Stimulated activated CD4-positive, alpha-beta T cell treated with anti-CD3 and anti-CD28 coated beads, Interleukin-4, amount 100 ng/mL, for 24 hours (primary cell): ENCODE data around the gene MMADHC.
A peak's percentile ranks its signal among the peaks of the same experiment; 100 is the strongest.
"Not testable (repeated sequence)": the region's sequence is repeated elsewhere in the genome, so short reads cannot be mapped to it uniquely, and the experiment has no call there.

Experiments
- DNase-seq: peaks from one replicate; pipeline ENCODE4 v3.0.0-alpha.2; 2020

The MMADHC gene

DNA sequence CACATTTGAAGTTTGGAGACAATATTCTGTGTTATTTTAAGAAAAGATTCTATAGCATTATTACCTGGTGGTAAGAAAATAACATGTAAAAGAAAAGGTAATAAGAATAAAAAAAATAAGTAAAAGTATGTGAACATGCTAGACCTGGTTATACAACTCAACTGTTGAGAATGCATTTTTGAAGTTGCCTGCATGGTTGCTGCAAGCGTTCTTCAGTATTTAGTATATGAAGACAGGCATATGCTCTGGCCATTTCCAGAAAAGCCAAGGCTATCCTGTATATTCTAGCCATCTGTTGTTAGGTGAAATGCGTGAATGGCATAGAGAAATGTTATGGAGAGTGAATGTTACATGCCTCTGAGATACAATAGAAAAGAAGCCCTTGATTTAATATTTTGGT lies 6.8 kb upstream of the MMADHC start:
- DNase-seq: no peak

DNA sequence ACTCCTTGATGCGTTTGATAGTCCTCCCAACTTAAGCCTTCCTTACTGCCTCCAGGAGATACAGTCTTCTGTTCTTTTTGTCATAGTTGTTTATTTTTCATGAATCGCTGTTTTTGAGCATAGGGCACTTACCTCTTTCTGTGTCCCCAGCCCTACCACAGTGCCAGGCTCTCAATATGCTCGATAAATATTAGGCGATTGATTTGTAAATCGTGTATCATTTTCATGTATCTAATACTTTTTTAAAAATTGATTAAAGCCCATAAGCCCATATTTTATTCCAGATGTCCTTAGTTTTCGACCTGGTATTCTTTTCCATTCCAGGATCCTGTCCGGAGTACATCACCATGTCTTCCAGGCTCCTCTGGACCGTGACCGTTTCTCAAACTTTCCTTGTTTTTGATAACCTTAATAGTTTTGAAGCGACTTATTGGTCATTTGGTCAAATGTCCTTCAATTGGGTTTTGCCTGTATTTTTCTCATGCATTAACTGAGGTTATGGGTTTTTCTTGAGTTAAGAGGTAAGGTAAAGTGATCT lies 444 bp upstream of the MMADHC start:
- no peak for DNase-seq

DNA sequence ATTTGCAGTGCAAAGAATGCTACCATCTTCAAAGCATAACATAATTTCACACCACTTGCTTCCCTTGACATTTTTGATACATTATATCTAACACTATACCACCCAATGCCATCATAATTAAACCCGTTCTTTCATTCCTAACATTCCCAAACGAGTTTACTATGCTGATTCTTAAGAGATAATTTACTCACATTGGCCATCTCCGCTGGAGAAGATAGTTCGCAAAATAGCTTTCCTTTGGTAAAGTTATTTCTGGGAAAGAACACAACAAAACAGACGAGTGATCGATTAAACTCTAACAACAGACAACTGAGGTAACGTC lies 716 bp downstream of the MMADHC start:
- no peak for DNase-seq

DNA sequence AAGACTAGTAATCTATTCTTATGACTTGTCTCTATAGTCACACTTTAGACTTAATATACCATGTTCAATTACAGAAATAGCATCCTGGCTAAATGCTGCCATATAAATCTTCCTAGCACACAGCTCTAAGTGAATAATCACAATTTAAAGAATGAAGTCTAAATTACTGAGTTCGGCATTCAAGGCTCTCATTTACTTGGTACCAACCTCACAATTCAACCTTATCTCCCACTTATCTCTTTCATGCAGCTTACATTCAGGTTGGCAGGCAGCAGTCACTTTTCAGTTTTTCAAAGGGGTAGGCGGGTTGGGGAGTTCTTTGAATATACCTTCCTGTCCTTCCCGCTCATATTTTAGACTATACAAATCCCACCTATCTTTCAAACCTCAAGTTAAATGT lies 1.5 kb downstream of the MMADHC start:
- DNase-seq: no peak

DNA sequence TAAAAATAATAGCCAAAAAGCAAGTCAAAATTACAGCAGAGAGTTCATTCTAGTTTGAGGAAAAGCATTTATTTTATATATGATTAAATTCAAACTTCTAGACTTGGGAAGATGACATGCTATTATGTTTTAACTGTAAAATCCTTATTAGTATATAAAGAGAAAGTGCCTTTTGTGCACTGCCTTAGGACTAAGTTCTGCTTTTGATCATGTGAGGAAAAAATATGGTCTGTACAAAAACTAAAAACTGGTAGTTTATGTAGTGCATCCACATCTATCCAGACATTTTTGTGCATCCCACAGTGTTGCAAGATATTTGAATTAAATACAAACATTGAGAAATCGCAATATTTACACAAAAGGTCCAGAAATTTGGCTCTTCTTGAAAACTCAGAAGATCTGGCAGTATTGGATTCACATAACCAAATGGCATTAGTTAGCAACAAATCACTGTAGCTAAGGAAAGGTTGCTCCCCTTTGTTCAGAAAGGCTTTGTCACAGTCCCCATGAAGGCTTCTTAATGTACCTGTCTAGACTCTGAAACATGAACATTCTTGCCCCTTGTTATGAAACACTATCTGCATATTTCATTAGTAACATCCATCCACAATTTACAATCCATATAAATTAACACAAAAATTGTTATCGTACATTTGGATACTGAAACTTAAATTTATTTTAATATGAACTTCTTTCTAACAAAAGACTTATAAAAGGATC lies 2.2 kb downstream of the MMADHC start:
- no peak for DNase-seq

DNA sequence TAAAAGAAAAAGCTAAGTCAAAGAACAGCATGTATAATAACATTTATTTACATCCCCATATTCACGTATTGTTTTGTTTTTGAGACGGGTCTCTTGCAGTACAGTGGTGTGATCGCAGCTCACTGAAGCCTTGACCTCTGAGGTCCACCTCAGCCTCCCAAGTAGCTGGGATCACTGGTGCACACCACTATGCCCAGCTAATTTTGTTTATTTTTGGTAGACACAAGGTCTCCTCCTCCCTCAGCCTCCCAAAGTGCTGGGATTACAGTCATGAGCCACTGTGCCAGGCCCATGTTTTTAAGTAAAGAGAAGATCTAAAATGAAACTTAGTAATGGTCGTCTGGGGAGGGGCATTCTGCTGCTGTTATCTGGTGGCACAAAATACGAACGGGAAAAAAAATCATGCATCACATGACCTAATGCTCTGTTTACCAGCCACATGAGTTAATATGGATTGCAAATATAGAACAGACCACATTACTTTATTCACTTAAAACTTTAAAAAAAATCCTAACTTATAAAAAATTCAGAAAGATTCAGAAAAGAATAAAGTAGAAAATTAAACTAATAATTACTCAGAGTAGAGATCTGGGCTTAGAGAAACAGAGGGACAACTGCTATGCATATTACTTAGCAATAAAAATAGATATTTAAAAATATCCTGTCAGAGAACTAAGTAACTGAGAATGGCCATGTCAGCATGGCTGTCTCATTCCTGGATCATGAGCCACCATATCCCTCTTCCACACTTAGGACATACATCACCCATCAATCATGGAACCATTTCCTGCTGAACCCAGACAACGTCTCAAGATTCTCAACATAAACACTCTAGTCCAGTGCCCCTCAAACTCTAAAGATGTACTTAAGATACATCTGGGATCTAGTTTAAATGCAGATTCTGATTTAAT lies 7.3 kb downstream of the MMADHC start:
- no peak for DNase-seq

DNA sequence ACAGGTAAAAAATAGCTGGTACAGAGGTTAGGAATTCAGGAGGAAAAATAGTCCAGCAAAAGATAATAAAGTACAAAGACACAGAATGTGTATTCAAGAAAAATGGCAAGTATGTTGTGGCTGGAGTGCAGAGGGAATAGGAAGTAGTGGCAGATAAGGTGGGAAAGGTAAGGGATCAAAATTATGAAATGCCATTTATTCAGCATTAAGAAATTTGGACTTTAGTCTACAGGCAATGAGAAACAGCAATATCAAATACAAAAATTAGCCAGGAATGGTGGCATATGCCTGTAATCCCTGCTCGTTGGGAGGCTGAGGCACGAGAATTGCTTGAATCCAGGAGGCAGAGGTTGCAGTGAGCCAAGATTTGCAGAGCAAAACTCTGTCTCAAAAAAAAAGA lies 10.3 kb downstream of the MMADHC start:
- no peak for DNase-seq

DNA sequence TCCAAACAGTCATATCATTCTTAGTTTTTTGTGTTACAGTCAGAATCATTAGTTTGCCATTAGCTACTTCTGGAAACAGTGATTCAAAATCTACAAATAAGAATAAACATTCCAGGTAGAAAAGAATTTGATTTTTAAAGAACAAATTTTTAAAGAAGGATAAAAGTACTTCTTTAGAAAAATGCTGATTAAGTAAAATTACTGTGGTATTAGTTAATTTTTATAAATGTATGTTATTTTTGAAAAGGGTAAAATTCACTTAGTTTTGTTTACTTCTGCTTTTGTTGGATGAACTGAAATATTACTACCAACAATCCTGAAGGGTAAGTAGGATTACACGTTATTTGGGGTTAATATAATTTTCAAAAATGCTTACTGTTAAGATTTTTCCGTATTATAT lies 11.8 kb downstream of the MMADHC start:
- DNase-seq: no peak

DNA sequence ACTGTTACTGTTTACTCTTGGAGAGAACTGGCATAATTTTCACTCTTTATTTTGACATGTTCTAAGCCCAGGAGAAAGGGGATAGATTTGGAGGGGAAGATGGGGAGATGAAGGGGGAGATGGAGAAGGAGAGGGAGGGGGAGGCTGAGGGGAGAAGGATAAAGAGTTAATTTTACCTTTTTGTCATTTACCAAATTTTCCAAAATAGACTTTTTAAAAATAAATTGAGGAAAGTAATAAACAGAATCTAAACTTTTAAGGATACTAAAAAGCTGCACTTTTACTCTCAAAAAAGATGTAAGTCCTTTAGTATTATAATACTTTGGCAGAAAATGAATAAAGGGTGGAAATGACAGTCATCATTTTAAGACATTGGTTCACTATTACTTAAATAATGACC lies 12.3 kb downstream of the MMADHC start:
- no peak for DNase-seq

DNA sequence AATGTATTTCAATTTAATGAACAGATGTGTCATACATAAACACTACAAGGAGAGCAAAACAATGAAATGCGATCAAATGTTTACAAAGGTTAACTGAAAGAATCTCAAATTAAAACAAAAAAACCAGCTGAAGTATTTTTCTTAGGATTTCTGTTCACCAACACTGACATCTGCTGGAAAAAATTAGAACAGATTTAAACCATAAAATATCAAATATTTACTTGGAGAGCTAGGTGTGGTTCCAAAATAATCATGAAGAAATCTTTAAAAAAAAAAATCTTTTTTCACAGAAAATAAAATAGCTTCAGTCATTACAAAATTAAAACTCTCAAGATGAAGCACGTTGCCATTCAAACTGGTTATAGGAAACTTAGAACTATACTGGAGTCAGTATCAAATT lies 13.8 kb downstream of the MMADHC start:
- DNase-seq: no peak

DNA sequence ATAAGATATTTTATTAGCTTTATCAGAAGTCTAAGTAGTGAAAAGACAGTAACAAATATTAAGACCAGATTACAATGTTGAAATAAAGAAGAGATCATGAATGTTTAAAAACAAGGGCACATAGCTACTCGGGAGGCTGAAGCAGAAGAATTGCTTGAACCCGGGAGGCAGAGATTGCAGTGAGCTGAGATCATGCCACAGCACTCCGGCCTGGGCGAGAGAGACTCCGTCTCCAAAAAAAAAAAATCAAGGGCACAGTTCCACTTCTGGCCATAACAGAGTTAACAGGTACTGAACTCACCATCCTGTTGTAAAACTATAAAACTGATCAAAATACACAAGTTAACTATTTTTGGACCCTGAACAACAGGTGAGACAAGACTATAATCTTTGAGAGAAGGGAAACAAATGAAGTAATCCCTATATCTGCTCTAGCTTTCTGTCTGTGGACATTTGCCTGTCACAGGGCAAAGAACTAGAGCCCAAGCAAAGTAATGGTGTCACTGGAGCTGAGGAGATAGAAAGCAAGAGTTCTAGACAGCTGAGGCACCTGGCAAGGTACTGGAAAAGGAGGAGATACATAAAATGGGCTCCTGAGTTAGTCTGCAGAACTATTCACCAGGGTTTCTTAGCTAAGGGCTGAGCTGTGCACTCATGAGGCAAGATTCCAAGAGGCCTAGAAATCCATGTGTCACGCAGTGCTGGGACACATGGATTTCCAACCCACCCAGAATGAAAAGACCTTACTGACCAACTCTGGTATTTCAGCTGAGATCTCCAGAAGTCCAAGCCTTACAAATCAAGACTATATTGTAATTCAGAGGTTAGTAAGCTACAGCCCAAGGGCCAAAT lies 15.2 kb downstream of the MMADHC start:
- no peak for DNase-seq

DNA sequence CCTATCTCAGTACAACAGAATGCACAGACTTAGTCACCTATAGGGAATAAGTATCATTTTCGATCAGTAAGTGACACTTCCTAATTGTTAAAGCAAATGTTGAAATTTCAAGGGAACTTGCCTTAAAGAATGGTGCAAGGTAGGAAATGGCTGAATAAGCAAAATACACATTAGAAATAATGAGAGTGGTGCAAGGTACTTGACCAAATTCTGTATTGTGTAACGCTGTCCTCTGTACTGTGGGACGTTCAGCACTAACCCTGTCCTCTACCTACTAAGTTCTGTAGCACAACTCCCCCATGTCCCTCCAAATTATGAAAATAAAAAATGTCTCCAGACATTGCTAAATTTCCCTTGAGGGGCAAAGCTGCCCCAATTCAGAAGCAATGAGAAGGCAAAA lies 19.4 kb downstream of the MMADHC start:
- no peak for DNase-seq

DNA sequence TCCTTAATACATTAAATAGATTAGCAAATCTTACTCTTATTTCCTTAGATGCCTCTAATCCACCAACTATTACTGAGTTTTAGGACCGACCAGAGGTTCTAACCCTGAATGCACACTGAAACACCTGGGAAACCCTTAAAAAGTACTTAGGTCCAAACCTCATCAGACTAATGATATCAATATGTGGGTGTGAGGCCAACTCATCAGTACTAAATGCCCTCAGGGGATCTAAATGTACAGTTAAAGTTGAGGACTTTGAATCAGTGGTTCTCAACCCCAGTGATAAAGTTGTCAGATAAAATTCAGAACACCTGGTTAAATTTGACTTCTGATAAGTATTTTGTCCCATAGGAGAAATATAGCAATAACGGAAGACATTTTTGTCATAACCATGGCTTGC lies 20.9 kb downstream of the MMADHC start:
- DNase-seq: no peak

DNA sequence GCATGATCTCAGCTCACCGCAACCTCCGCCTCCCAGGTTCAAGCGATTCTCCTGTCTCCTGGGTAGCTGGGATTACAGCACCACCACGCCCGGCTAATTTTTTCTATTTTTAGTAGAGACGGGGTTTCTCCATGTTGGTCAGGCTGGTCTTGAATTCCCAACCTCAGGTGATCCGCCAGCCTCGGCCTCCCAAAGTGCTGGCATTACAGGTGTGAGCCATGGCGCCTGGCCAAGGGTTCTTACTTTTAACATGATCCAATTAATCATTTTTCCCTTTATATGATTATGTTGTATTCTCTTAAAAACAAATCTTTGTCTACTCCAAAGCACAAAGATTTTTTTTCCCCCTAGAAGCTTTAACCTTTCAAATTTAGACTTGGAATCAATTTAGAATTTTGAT lies 21.9 kb downstream of the MMADHC start:
- not testable (repeated sequence) for DNase-seq

DNA sequence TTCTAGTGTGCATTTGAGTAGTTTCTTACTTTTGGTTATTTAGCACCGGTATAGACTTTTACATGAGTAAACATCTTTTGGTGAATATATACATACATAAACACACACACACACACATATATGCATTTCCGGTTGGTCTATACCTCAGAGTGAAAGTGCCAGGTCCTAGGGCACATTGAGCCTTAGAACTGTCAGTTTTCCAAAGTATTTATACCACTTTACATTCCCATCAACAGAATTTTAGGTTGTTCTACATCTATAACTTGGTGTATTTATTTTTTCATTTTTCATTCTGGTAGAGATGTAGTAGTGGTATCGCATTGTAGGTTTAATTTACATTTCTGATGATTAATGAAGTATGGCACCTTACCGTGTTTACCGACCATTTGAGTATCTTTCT lies 22.6 kb downstream of the MMADHC start:
- no peak for DNase-seq

DNA sequence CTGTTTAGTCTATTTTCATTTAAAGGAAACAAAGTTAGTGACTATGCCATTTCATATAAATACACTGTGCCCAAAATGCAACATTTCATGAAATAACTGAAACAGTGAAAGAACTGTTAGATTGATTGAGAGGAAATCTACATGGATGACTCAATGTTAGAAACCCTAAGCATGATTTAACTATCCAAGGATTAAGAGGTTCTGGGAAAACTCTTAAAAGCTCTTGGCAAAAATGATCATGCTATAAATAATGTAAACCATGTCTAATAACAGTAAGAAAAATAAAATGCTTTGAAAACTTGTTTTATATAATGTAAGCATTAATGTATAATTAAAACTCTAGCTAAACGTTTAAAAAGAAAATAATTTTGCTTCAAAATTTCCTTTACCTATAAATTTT lies 23.5 kb downstream of the MMADHC start:
- no peak for DNase-seq

DNA sequence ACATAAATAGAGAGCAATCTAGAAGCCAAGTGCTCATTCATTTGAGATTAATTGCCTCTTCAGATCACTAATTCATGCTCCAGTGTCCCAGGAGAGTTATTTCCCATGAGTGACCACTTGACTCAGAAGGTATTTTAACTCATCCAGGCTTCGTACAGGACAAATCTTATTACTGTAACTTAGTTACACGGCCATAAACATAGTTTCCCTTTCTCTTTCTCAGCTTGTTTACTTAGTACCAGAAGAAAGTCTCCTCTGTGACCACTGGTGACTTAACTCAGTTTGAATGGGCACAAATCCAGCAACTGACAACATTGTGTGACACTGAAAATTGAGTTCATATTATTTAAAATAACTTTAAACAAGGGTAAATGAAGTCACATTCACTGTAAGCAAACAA lies 25.3 kb downstream of the MMADHC start:
- no peak for DNase-seq

DNA sequence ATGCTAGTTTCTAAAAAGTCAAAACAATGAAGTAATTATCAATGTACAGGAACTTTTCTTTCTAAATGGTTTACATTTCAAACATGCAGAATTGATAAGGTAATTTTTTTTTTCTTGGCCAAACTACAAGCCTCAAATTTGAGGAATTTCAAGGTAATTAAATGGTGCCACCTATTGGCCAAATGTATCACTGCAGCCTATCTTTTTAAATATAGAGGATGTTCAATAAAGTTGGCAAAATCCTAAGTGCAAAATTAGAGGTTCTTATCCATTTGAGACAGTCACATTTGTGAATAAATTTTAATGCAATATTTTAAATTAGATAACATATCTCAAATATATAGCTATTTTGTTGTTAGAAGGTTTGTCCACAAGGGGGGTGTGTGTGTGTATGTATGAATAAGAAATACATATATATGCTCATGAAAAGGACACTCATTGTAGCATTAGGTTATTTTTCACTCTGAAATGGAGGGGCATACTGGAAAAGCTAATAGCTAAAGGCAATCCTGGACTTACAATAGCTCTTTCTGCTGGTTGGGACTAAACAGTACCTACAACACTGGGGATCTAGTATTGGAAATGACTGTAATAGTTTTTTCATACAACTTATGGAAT lies 26.2 kb downstream of the MMADHC start:
- DNase-seq: peak; percentile 41

DNA sequence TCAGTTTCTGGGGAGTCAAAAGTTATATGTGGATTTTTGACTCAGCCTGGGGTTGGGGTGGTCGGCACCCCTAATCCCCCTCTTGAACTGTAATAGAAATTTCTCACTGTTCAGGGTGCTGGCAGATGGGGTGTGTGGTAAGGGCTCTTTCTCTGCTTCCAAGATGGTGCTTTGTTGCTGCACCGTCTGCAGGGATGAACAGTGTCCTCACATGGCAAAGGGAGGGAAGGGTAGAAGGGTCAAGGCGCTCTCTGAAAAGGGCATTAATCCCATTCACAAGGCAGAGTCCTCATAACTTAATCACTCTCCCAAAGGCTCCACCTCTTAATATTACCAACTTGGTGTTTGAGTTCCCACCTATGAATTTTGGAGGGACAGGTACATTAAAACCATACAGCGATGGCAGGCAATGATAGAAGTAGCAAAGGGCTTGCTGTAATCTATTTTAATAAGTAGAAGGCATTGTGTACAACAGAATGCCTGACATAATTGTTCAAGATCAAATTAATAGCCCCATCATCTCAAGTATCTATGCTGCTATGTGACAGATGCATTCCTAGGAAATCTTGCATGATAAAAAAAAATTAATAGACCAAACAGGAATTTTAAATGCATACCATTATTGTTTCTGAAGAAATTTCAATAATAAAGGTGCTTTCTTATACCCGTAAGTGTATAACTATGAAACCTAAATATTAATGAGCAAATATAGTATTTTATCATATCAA lies 28.1 kb downstream of the MMADHC start:
- DNase-seq: no peak

DNA sequence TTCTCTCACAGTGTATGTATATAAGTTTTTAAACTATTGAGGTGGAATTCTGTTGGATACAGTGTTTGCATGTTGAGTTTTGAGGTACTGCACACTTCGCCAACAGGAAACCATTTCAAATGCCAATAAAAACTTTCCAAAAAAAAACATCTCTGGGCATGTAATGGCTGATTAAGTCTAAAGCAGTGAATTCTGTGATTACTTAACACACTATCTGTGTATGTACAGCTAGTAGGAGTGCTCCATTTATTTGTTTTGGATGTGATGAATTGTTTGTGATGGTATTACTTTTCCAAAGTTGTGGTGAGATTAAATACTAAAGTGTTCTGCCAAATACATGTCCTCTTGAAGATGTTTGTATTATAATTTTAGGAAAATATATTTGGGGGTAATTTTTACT lies 31.1 kb downstream of the MMADHC start:
- DNase-seq: no peak

DNA sequence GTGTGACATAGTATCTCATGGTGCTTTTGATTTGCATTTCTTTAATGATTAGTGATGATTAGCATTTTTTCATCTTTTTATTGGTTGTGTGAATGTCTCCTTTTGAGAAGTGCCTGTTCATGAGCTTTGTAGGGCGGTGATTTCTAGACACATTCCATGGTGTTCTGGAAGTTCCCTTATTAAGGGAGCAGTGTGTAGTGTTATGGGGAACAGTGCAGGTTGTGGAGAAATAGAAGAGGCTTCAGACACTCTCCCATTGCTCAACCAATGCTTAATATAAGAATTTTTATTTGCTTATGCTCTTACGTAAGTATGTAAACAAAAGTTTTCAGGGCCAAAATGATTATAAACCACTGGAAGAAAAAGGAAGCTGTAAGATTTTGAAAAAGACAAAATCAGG lies 34.7 kb downstream of the MMADHC start:
- no peak for DNase-seq

DNA sequence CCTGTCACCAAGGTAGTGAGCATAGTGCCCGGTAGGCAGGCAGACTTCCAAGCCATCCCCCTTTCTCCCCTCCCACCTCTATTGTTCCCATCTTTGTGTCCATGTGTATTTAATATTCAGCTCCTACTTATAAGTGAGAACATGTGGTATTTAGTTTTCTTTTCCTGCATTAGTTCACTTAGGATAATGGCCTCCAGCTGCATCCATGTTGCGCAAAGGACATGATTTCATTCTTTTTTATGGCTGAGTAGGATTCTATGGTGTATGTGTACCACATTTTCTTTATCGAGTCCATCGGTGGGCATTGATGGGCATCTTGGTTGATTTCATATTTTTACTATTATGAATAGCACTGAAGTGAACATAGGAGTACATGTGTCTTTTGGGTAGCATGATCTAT lies 35.3 kb downstream of the MMADHC start:
- DNase-seq: no peak
